OCI-M1 (cell line): Measurements from ENCODE around the gene ZC3H8.

Source experiments
- DNase-seq: peaks from one replicate; lab custom pipeline; 2025; lab: John Stamatoyannopoulos, UW

ZC3H8 gene

DNA sequence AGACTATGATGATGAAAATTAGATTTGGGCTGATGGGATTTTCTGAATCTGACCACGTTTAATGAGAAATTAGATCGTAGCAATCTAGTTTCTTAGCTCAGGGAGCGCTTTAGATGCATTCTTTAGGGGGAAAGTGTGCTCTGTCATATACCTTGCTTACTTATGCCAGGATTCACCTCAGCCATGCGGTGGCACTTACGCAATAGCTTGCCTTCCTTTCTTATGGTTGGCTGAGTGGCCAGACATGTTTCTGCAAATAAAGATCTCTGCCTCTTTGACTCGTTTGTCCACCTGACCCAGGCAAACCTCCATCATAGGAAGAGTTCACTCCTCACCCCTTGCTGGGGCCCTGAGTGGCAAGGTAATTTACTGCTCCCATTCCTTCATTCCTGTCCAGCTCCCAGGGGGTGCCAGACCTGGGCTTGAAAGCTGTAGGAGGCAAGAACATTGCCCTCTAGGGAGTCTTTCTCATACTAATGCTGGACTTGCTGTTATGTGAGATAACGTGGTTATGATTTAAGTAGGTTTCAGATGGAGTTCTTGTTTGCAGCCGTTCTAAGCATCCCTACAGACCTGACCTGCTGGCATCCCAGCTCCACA, 59.6 kb downstream of the ZC3H8 start:
- no peak for DNase-seq

DNA sequence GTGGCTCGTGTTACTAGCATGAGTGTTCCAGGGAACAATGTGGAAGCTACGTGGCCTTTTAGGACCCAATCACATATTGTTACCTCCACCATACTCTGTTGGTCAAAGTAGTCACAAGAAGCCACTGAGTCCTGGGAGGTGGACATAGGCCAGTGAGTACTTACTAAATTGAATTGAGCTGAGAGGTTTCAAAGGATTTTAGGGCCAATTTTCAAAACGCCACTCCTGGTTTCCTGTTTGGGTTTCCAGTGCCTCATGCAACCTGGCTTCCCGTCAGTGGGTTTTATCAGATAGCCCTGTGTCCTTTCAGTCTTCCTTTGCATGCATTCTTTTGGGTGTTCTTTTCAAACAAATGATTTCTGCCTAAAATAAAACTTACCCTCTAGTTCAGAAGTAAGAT, 60.4 kb downstream of the ZC3H8 start:
- DNase-seq = no peak

DNA sequence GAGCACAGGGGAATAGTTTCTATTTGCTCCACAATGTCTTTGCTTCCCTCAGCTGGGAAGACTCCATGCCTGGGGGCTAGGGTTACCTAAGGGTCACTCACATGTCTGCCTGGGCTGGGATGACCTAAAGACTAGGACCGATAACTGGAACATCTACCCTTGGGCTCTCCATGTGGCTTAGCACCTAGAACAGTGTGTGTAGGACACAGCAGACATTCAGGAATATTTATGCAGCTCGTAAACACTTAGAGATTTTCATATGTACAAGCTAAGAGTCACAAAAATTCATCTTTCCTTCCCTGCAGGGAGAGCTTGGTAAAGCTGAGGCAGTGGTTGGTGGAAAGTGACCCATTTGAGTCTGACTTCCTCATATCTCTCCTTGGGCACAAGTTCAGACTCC, 60.8 kb downstream of the ZC3H8 start:
- DNase-seq = no peak

DNA sequence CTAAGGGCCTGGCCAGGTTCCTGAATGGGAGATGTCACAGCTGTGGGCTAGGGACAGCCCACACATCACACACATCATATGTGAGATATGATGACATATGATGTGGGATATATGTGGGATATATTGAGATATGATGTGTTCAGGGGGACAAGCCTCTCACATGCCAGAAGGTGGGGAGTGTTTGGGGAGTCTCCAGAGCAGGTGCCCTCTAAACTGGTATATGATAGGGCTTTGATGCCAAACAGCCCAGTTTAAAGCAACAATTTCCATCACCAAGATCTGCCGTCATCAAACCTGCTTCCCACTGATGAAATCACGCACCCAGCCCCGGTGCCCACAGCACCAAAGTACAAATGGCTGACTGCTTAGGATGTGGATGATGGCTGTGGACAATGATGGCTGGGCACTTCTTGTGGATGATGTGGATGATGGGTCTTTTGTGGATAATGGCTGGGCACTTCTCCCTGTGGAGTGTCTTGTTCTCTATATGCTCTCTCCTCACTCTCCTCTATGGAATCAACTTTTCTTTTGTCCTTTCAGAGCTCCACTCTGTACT, 65.8 kb downstream of the ZC3H8 start:
- no peak for DNase-seq

GRCh38 chr2:112187805-112188596, 66.8 kb downstream of the ZC3H8 start:
- peak; percentile 77 for DNase-seq

GRCh38 chr2:112187046-112187715, 67.7 kb downstream of the ZC3H8 start:
- DNase-seq = no peak

- DNase-seq = no peak
Measured at GRCh38 chr2:112185131-112185530, 69.7 kb downstream of the ZC3H8 start.

- no peak for DNase-seq
Measured at GRCh38 chr2:112184121-112184520, 70.7 kb downstream of the ZC3H8 start.

DNA sequence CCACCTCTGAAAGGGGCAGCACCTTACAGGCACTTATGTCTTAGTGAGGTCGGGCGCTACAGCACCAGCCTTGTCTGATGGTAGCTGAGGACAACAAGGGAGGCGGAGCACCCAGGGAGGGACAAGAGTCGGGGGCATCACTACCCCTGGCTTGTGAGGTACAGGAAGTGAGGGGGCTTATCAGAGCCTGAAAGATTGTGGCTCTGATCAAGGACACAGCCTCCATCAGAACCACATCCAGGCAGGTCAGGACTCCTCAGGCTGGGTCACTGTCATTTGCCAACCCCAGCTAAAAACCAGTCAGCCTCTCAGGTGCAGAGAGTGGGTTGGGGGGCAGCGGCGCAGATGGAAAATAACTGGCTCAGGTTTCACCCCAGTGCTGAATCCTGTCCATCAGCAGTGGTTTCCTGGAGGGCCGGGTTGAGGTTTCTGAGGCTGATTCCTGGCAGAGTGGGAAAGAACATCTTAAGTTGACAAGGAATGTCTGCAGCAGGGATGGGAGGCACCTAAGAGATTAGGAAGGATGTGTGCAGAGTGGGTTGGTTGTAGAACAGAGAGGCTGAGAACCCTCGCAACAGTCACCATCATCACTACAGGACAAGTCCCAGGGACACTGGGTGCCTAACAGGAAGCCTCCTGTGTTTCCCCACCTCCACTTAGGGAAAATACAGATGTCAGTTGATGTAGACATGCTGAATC, 71.4 kb downstream of the ZC3H8 start:
- DNase-seq = no peak

- DNase-seq = no peak
Measured at GRCh38 chr2:112182581-112183034, 72.2 kb downstream of the ZC3H8 start.

- no peak for DNase-seq
Measured at GRCh38 chr2:112181571-112182290, 73.1 kb downstream of the ZC3H8 start.

- peak; percentile 31 for DNase-seq
Measured at GRCh38 chr2:112175958-112176573, 78.8 kb downstream of the ZC3H8 start.

DNA sequence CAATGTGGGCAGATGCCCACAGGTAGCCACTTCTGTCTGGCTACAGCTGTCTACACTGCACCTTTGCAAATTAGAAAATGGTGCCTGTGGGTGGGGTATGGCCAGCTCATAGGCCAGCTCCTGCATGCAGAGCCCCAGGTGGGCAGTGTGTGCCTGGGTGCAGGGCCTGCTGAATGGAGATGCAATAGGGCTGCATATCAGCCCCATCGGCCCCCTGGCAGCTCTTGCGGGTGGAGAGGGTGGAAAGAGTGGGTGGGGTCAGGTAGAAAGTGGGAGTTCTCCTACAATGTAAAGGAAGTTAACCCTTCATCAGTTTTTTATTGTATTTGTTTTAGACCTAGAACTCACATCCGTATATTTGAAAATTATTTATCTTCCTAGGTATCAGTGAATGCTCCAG, 79.5 kb downstream of the ZC3H8 start:
- no peak for DNase-seq

DNA sequence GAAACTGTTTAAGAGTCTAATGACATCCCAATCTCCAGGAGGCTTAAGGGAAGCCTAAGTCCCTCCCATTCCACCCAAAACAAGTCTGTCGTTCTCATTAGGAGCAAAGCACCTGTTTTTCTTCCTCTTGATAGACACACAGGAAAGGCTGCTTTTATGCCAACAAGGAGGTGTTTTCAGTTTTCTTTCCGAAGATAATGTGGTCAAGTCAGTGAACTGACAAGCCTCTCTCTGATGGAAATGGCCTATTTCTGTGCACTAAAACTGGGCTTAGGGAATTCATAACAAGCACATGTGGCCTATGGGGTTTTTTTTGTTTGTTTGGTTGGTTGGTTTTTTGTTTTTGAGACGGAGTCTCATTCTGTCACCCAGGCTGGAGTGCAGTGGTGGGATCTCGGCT, 80.5 kb downstream of the ZC3H8 start:
- DNase-seq = no peak

DNA sequence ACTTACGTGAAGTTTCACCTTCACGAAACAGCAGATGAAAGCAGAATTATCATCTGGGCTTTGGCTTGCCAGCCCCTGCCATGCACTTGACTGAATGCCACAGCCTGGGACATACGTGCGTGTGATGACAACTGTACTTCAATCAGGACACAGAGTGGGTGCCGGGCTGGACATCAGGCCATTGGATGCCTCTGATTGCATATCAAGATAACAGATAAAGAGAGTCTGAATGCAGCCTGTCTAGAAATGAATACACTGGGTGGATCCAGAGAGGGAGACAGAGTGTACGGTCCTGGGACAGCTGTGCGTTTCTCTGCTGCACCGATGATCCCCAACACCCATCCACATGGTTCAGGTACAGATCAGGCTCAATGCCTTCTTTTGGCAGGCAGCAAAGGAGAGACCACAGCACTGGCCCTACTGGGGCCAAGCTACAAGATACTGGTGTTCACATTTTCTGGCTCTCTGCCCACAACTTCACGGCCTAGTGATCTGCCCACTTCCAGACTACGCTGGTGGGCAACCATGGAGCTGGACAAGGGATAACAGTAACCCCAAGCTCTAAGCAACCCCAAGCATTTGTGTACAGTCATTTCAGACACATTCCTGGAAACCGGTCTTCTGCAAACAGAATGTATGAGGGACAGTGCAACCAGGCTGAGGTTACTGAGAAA, 81.1 kb downstream of the ZC3H8 start:
- no peak for DNase-seq

GRCh38 chr2:112170495-112170894, 84.3 kb downstream of the ZC3H8 start:
- no peak for DNase-seq

- peak; percentile 23 for DNase-seq
Measured at GRCh38 chr2:112168422-112169124, 86.3 kb downstream of the ZC3H8 start.

- no peak for DNase-seq
Measured at GRCh38 chr2:112166806-112167499, 87.9 kb downstream of the ZC3H8 start.

DNA sequence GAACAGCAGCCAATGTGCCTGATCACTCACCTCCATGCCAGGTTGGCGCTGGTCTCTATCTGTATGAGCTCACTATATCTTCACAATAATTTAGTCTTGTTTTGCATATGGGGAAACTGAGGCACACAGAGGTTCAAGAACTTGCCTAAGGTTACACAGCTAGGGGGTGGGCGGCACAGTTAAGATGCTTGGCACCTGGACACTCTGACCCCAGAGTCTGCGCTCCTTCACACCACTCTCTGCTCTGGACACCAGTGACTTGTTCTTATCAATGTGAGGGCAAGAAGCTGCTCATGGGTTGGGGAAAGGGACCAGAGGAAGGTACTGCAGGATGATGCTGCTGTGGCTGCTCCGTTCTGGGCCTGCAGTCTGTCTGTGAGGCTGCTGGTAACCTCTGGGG, 89.5 kb downstream of the ZC3H8 start:
- no peak for DNase-seq
